HG03565 (cell line): ENCODE measurements around the gene FGF14.

Experiments used
- ATAC-seq: cut with Tn5 transposase; IDR thresholded peaks from one replicate; pipeline ENCODE4 v1.9.1; 2021; ENCODE audit warnings: mild to moderate bottlenecking, moderate library complexity; ENCODE audit not compliant: unreplicated experiment

Gene FGF14

GRCh38 chr13:102198418-102199311, 203.2 kb downstream of the FGF14 start:
- no peak for ATAC-seq

- no peak for ATAC-seq
Observed at GRCh38 chr13:102197193-102197592, 204.7 kb downstream of the FGF14 start.

- no peak for ATAC-seq
Observed at GRCh38 chr13:102195566-102196462, 206.0 kb downstream of the FGF14 start.

GRCh38 chr13:102192858-102193257, 209.0 kb downstream of the FGF14 start:
- ATAC-seq, result no peak

- ATAC-seq, result no peak
Observed at GRCh38 chr13:102191951-102192502, 209.8 kb downstream of the FGF14 start.

- ATAC-seq, result no peak
Observed at GRCh38 chr13:102190930-102191329, 210.9 kb downstream of the FGF14 start.

GRCh38 chr13:102187313-102187712, 214.5 kb downstream of the FGF14 start:
- no peak for ATAC-seq

- ATAC-seq, result no peak
Observed at GRCh38 chr13:102185375-102185984, 216.4 kb downstream of the FGF14 start.

- ATAC-seq, result no peak
Observed at GRCh38 chr13:102183509-102184182, 218.2 kb downstream of the FGF14 start.

GRCh38 chr13:102182170-102182569, 219.7 kb downstream of the FGF14 start:
- no peak for ATAC-seq

- no peak for ATAC-seq
Observed at GRCh38 chr13:102177431-102177830, 224.4 kb downstream of the FGF14 start.

- no peak for ATAC-seq
Observed at GRCh38 chr13:102176846-102177245, 225.0 kb downstream of the FGF14 start.

- ATAC-seq, result no peak
Observed at GRCh38 chr13:102172406-102172805, 229.4 kb downstream of the FGF14 start.

- no peak for ATAC-seq
Observed at GRCh38 chr13:102170305-102170704, 231.5 kb downstream of the FGF14 start.

- ATAC-seq, result no peak
Observed at GRCh38 chr13:102169471-102170015, 232.3 kb downstream of the FGF14 start.

- no peak for ATAC-seq
Observed at GRCh38 chr13:102152790-102153189, 249.1 kb downstream of the FGF14 start.

- no peak for ATAC-seq
Observed at GRCh38 chr13:102147353-102147752, 254.5 kb downstream of the FGF14 start.

GRCh38 chr13:102145750-102146149, 256.1 kb downstream of the FGF14 start:
- no peak for ATAC-seq

GRCh38 chr13:102142473-102142826, 259.4 kb downstream of the FGF14 start:
- no peak for ATAC-seq
